SH-SY5Y (cell line): Measurements from ENCODE around the gene DUSP16.

Experiments used
- GATA2 ChIP-seq: IDR thresholded peaks from 2 replicates; pipeline ENCODE4 v1.6.1; 2011; ENCODE audit warnings: mild to moderate bottlenecking, low read depth, low read length
- GATA3 ChIP-seq: IDR thresholded peaks from 2 replicates; pipeline ENCODE4 v1.6.1; 2011; ENCODE audit warnings: low read depth, mild to moderate bottlenecking, low read length, moderate library complexity

DNA sequence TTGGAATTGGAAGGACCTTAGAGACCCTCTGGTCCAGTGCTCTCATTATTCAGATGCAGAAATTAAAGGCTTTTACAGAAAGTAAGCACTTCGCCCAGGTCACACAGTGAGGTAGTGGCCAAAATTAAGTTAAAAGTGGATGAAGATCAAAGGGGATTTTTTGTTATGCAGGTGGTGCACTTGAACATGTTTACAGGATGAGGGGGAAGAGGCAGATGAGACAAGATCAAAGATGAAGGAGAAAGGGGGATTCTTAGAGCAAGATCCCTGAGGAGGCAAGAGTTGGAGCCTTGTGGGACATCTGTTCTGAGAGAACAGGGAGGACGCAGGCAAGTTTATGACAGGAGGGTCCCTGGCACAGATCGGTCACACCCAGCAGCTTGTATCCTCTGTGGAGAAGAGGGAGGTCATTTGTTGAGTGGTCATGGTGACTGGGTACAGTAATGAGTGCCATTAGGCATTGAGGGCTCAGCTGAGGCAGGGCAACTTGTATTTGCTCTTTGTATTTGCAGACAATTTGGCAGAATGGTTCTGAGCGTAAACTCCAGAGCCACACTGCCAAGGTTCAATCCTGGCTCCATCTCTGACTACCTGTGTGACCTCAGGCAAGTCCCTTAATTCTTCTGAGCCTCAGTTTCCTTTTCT, 121.8 kb downstream of the DUSP16 start:
- TF ChIP-seq GATA2, result no peak
- no peak for TF ChIP-seq GATA3
